NCI-H510A (cell line): Measurements from ENCODE around the gene IRF2.

ENCODE experiments used
- DNase-seq: peaks from one replicate; lab custom pipeline; 2025; lab: John Stamatoyannopoulos, UW

The IRF2 gene

DNA sequence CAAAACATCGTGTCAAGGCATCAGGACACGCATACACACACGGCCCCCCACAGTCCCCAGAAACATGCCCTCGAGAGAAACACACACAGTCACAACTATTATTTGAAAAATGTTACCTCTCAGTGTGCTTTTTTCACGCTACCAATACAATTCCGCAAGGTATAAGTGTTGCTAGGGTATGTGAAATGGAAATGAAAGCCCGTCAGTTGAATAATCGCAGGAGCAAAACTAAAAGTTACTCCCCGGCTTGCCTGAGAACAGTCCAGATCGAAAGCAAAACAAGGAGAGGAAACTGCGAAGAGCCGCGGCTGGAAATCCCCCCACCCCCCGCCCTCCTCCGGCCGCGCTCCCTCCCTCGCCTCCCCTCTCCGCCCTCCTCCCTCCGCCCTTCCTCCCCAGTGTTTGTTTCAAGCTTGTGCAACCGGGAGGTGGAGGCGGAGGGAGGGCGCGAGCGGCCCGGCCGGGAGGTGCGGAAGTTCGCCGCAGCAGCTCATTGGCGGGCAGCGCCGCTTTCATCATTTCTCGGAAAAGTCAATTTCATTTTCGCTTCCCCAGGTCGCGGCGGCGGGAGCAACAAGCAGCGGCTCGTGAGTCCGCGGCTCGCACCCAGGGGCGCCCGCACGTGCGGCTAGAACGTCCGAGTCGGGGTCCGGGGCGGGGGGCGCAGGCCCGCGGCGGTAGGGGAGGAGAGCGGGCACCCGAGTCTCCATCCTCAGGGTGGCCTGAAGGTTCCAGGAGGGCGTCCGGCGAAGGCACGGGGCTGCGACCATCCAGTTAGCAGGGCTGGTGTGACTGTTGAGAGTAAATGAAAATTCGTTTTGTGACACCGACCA is at the start of gene IRF2:
Gene IRF2 (minus strand): TSS at position 288 of the 833 bp plus-strand sequence. CDS start 45,486 bp downstream, outside the sequence.
- peak; percentile 82 for DNase-seq

DNA sequence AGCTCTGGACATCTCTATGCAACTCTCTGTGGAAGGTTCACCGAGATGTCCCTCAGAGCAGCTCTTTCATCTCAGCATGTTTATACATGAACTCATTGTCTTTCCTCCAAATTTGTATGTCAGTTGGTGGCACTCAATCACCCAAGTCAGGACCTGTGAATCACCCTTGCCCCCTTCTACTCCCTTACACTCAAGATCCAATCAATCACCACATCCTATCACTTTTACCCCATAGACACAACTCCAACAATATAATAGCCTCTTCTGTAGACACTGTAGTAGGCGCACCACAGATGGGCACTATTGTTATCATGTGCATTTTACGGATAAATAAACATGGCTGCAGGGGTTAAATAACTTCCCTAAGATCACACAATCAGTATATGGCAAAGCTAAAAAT is 41.3 kb upstream of the IRF2 start:
- no peak for DNase-seq

DNA sequence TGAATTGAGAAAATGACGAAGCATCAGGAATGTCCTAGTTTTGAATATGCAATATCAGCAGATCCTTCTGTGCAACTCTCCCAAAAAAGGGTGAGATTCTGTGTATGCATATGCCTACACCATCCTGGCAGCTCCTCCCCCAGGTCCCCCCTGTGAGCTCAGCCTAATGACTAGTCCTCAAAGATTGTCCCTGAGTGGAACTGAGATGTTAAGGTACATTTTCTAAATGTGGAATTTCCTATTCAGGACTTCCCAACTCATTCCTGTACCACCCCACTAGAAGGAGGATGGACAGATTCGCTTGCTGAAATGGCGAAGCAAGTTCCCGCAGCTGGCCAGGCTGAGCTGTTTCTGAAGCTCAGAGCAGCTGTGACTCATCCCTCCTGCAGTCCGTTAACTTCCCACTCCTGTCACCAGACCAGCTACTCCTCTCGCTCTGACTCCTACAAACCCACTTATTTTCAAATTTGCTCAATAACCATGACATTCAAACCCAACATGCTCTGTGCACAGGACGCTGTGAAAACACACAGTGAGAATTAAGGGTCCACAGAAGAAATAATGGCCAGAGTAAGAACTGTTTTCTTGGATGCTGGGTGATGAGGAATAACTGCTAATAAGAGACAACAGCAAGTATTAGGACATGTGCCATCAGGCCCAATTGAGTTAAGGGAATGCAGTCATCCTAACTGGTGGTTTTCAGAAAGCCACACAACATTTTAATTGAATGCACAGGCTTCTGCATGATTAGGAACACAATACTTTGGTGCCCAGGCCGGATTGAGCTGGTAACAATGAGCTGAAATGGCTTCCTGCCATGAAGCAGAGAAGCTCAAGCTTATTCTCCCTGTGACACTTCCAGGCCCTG is 40.0 kb upstream of the IRF2 start:
- DNase-seq, result no peak

DNA sequence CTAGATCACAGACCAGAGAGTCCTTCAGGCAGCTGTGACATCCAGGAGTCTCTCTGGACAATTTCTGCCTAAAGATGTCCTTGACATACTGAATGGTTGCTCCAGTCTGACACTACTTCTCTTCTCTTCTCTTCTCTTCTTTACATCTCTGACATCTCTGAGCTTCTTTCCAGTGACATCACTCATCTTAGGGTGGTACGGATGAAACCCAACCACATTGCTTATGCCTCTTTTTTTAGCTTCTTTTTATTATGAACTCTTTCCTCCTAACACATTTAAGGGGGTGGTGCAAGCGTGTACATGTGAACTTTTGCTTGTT is 39.4 kb upstream of the IRF2 start:
- no peak for DNase-seq

DNA sequence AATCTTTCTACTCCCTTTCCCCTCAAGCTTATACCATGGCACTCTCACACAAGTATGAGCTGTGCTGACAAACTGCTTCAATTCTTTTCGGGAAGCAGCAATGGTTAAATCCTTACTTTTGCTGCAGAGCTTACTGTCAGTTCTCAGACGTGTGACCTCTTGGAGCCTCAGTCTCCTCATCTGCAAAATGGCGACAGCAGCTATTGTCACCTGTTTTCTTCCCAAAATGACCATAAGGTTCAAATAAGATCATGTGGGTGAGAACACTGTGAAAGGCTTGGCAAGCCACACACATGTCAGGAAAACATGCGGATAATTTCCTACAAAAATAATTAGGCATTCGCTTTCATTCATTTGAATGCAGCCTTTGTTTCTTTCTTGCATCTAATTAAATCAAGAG is 36.8 kb upstream of the IRF2 start:
- no peak for DNase-seq

DNA sequence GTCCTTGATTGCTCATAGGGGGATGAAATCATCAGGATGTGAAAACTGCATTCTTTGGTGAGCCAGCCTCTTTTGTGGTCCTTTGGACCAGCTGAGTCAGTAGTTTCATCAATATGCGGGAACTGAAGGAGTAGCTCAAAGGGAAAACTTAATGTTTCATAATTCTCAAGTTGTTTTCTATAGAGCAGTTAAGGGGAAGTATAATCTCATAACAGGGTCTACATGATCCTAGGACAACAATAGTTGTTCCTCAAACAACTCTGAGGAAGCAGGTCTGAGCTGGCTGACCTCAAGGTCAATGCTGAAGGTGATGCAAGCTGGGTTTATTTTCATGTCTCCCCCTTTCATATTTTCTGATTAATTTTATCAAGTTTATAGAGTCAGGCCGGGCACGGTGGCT is 36.1 kb upstream of the IRF2 start:
- DNase-seq, result no peak

DNA sequence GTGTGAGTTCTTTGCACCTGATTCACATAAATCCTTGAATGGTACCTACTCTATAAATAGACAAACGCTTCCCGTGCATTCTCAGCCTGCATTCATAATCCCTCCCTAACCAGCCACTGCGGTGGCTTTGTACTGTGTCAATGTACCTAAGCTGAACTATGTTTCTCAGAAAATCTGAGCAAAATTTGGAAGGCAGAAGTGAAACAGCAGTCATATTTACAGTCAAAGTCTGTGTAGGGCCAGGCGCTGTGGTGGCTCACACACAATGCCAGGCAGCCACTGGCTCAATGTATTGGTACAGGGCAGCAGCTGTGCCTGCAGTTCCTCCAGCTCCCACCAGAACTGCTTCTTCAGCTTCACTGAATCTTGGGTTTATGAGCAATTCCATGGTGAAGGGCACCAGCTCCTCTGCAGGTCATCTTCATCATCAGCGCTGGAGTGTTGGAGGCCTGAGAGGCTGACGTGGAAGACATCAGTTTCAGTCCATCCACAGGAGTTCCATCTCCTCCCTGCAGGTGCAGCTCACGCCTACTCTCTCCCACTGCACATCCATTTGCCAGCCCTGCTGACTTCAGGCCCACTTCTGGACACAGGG is 32.3 kb upstream of the IRF2 start:
- DNase-seq, result no peak

DNA sequence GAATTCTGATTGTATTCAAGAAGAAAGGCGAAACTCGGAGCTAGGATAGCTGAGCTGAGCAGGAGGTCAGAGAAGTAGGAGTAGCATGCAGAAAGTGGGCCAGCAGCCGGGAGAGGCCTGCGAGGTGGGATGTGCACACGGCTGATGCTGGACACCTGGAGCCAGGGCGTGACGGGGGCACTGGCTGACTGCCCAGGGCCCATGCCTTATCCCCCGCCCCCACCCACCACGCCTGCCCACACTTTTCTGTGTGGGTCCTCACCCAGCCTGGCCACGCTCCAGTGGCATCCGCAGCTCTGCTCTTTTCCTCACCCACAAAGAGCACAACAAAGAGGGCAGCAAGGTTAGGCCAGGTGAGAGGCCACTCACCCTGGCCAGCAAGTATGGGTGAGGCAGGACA is 30.0 kb upstream of the IRF2 start:
- no peak for DNase-seq

DNA sequence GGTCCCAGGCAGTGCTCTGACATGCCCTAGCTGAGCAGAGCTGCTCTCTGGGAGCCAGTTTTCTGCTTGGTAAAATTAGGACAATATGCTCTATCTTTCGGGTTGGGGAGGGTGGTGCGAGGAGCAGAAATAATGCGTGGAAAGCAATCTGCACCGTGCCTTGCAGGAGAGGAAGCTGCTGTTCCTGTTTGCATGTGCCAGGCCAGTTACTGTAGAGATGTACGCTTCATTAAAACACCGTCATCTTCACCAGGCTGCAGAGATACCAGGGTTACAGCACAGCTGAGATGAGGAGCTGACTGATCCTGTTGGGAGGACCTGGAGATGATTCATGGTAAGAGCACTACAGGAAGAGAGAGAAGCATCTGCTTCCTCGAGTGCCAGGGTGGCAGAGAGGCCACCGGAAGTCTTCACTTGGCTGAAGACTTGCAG is 29.5 kb upstream of the IRF2 start:
- DNase-seq, result peak; percentile 34

DNA sequence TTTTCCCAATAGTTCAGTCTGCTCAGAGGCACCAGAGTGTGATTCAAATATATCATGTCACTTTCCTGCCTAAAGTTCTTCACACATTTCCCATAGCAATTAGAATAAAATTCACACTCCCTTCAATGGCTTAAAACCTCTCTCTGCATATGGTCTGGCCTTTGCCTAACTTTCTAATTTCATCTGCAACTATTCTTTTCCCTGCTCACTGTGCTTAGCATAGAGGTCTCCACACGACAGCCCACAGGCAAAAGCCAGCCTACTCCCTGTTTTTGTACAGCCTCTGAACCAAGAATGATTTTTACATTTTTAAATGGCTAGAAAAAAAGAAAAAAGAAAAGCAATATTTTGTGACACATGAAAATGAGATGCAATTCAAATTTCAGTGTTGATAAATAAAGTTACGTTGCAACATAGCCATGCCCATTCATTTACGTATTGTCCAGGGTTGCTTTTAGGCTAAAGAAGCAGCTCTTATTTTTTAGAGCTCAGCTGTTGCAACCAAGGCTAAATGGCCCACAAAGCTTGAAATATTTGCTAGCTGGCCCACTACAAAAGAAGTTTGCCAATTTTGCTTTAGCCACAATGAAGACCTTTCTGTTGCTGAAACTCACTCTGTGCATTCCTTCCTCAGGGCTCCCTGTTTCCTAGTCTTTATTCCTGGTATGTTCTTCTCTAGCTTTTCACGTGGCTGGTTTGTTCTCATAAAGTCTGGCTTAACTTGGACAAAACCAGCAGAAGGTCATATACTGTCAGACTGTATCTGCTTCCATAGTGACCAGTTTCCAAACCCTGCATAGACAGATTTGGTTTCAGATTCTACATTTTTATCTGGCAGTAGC is 26.6 kb upstream of the IRF2 start:
- DNase-seq, result no peak

DNA sequence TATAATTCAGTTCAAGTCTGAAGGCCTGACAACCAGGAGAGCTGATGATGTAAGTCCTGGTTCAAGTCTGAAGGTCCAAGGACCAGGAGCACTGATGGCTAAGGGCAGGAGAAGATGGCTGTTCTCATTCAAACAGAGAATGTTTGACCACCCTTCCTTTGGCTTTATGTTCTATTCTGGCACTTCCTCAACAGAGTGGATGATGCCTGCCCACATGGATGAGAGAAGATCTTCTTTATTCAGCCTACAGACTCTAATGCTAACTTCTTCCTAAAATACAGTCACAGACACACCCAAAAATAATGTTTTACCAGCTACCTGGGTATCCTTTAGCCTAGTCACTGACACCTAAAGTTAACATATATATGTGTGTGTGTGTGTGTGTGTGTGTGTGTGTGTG is 25.6 kb upstream of the IRF2 start:
- DNase-seq, result no peak

DNA sequence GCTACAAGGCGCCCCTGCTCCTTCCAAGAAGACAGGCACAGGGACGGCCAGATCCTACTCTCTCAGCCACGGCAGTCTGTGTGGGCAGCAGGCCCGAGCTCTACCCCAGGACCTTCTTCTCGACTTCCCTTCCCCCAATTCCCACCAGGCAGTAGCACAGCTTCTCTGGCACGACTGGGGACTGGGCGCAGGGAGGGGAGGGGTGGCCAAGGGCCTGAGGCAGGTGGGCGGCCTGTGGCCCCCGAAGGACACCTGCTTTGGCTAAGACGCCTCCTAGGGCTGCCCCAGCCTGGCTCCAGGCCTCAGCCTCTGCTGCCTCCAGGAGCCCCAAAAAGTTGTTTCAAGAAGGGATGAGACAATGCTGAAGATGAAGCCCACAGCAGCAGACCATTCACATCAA is 24.2 kb upstream of the IRF2 start:
- no peak for DNase-seq

DNA sequence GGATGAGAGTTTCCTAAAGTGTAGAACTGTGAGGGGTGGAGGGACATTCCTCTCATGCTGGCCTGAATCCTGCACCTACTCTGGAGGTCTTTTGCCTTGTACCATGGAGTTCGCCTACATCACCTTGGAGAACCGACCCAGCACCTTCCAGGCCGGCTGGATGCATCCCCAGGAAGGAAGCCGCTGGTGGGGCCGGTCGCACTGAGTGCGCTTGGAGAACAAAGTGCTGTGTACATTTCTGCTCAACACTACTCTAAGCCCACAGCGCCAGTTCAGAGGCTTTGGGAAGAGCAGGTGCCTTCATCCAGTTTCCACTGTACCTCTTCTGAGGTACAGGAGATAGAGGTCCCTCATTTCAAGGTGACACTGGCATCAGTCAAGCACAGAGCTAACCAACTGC is 15.4 kb upstream of the IRF2 start:
- DNase-seq, result no peak

DNA sequence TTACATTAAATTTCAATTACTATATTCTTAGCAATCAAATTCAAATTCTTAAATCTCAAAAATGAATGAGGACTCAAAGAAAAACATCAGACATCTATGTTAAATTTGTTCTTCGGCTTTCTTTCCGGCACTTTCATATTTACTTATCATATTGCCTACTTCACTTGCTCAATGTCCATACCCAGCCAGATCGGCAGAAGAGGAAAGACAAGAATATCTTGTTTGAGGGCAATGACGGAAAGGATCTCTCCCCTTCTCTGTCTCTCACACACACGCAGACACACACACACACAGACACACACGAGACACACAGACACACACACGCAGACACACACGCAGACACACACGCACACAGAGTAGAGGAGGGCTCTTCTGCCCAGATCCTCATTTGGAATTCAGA is 13.2 kb upstream of the IRF2 start:
- DNase-seq, result no peak

DNA sequence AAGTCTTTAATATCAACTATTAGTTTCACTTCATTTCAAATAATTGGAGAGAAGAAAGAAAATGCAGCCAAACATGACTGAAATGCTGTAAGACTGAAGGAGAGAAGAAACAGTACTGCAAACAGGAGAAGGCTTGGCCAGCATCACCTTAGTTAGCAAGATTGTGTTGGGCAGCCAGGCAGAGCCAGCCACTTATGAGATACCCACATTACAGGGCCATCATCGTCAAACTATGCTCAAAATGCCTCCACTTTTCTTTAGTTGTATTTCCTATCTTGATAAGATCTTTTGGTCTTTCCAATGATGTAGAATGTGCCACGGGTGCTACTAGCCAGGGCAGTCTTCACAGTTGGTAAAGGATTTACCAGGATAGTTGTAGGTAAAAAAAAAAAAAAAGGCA is 10.9 kb upstream of the IRF2 start:
- DNase-seq, result no peak

DNA sequence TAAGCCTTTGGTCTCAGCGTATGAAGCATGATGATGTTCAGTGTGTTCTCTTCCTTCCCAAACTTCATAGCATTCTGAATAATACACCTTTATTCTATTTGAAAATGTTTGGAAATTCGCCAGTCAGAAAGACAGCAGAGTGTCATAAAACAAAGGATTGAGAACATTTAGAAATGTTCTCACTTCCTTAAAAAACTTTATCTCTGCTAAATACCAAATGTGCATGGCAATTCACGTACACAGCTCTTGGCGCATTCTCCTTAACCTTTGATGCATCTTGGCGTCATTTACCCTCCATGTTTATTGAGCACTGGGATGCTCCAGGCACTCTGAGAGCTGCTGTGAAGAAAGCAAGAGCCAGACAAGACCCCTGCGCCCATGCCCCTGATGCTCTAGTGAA is 7.2 kb upstream of the IRF2 start:
- DNase-seq, result no peak

DNA sequence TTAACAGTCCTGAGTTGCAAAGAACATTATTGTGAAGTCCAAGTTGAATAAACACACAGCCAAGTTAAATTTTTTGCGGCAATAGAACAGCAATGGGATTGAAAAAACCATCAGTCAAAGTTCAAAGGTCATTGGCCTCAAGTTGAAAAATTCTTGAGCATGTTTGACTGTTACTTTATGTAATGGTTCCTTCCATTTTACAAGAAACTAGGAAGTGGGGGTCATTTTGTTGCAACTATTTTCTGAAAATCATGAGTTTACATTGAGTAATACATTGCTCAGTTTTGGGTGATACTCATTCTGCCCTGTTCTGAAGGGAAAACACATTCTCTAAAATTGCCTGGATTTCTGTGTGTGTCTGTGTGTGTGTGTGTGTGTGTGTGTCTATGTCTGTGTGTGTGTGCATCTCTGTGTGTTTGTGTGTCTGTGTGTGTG is 5.2 kb upstream of the IRF2 start:
- DNase-seq, result no peak

DNA sequence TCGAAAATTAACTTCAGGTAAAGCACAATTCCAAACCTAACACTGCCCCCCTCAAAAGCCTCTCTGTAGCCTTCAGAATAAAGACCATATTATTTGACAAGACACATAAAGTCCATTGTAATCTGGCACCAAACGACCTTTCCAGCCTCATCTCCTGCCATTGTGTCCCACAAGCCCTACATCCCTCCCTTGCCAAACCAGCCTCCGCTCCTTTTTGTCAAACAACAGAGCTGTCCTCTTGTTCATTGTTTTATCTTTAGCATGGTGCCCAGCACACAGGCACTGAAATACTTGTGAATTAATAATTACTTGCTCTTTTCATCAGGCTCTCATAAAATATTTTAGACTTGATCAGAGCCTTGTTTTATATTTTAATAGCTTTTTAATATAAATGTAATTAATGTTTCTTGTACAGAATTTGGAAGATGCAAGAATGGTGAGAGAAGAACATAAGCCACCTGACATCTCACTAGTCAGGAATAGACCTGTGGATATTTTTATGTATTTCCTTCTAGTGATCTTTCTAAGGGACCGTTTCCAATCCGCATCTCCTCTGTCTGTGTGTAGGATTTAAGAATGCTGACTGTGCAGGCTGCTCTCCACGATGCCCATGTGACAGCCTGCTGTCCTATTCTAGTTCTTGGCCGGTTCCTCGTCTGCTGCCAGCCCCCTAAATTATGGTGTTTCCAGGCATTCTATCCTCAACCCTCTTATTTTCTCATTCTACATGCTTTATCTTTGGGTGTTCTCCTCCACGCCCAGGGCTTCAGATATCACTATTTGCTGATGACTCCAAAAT is 3.0 kb upstream of the IRF2 start:
- DNase-seq, result no peak

DNA sequence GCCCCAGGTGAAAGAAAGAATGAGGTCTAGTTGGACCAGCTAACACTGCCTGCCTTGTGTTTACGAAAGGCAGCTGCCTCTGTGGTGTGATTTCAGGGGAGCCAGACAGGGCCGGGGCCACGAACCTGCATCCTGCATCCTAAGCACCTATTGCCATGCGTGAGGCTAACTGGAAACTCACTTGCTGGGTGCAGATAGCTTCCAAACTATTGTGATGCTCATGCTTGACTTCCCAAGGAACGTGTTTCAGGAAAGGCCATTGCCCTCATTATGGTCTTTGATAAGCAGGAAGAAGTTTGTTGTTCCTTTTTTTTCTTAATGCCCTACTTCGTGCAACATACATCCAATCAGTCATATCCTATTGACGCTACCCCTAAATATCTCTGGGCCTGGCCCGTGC is 2.3 kb upstream of the IRF2 start:
- DNase-seq, result no peak

DNA sequence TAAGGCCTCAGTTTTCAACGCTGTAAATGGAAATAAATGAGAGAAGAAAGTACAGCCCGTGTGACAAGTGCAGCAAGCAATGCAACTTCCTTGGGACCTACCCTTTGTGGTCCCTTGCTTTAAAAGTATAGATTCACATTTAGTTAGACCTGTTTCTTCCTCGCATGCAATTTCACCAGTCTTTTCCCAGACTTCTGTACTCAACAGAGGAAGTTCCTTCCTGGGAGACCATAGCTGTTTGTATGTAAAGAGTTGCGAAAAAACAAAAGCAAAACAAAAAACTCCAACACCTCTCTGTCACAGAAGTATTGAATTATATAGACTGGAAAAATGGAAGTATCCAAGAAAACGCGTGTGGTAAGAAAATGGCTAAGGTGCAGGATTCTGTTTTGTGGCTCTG is 1.1 kb upstream of the IRF2 start:
- no peak for DNase-seq

DNA sequence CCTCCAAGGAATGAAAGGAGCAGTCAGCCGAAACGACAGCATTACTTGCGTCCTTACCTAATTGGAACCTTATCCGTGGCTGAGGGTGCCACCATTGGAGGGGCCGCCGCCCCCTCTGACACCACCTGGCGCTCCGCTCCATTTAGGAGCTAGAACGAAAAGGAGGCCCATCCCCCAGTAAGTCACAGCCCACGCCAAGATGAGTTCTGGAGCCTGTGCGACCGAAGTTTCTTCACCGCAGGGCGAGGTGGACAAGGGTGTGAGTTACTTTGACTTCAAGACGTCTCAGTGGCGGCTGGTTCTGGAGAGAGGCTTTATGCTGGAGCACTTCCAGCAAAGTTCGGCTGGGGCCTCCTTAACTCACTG is 729 bp upstream of the IRF2 start:
- no peak for DNase-seq
